GM12891 (cell line): ENCODE results near the gene GNRHR.
A peak's percentile ranks its signal among the peaks of the same experiment; 100 is the strongest.
"Not testable (repeated sequence)": the region's sequence is repeated elsewhere in the genome, so short reads cannot be mapped to it uniquely, and the experiment has no call there.

ENCODE experiments used
- DNase-seq: peaks from one replicate; pipeline ENCODE4 v3.0.0; 2011; ENCODE audit warnings: low spot score; ENCODE audit not compliant: insufficient read length
- FAIRE-seq: peaks from 2 replicates; lab custom pipeline; 2011; peaks lifted over from hg19 to GRCh38; lab: Jason Lieb, UNC
- PAX5 ChIP-seq: IDR thresholded peaks from 2 replicates; pipeline ENCODE4 v1.6.1; 2011; ENCODE audit warnings: low read length, moderate library complexity, mild to moderate bottlenecking; ENCODE audit not compliant: insufficient read depth, severe bottlenecking
- POLR2A ChIP-seq: IDR thresholded peaks from 2 replicates; pipeline ENCODE4 v1.6.1; 2011; ENCODE audit warnings: low read depth, low read length, control low read depth
- POLR2AphosphoS5 ChIP-seq: IDR thresholded peaks from 2 replicates; pipeline ENCODE4 v1.6.1; 2011; ENCODE audit warnings: low read depth, low read length, control low read depth
- POU2F2 ChIP-seq: IDR thresholded peaks from 2 replicates; pipeline ENCODE4 v1.6.1; 2011; ENCODE audit warnings: low read depth, mild to moderate bottlenecking, control low read depth, low read length, moderate library complexity
- SPI1 ChIP-seq: IDR thresholded peaks from 2 replicates; pipeline ENCODE4 v1.6.1; 2011; ENCODE audit warnings: low read depth, low read length, control low read depth
- TAF1 ChIP-seq: IDR thresholded peaks from 2 replicates; pipeline ENCODE4 v1.6.1; 2011; ENCODE audit warnings: low read depth, low read length, control low read depth

Gene GNRHR

GRCh38 chr4:67736262-67736661 lies 17.9 kb downstream of the GNRHR start:
- no peak for FAIRE-seq
- no peak for TF ChIP-seq POLR2AphosphoS5
- no peak for TF ChIP-seq PAX5
- no peak for TF ChIP-seq POU2F2
- TF ChIP-seq POLR2A, result no peak
- TF ChIP-seq SPI1, result no peak
- no peak for TF ChIP-seq TAF1

GRCh38 chr4:67735325-67735724 lies 18.9 kb downstream of the GNRHR start:
- FAIRE-seq, result no peak
- no peak for TF ChIP-seq PAX5
- no peak for TF ChIP-seq SPI1
- TF ChIP-seq POU2F2, result no peak
- TF ChIP-seq TAF1, result no peak
- no peak for TF ChIP-seq POLR2AphosphoS5
- no peak for TF ChIP-seq POLR2A
- no peak for DNase-seq

More at GRCh38 chr4:67736262-67736661, 17.9 kb downstream of the GNRHR start:
- no peak for DNase-seq

GRCh38 chr4:67730511-67730910 lies 23.7 kb downstream of the GNRHR start:
- not testable (repeated sequence) for DNase-seq, FAIRE-seq

GRCh38 chr4:67727124-67727850 lies 26.9 kb downstream of the GNRHR start:
- no peak for DNase-seq
- no peak for TF ChIP-seq TAF1
- no peak for TF ChIP-seq POU2F2
- TF ChIP-seq SPI1, result no peak
- TF ChIP-seq POLR2A, result no peak
- no peak for TF ChIP-seq PAX5
- no peak for TF ChIP-seq POLR2AphosphoS5
- peak; percentile 16 for FAIRE-seq

- DNase-seq, result no peak
- no peak for FAIRE-seq
- TF ChIP-seq POU2F2 (no peak), POLR2A (no peak), POLR2AphosphoS5 (no peak), SPI1 (no peak), PAX5 (no peak), TAF1 (no peak)
Measured at GRCh38 chr4:67725981-67726380, 28.2 kb downstream of the GNRHR start.

DNA sequence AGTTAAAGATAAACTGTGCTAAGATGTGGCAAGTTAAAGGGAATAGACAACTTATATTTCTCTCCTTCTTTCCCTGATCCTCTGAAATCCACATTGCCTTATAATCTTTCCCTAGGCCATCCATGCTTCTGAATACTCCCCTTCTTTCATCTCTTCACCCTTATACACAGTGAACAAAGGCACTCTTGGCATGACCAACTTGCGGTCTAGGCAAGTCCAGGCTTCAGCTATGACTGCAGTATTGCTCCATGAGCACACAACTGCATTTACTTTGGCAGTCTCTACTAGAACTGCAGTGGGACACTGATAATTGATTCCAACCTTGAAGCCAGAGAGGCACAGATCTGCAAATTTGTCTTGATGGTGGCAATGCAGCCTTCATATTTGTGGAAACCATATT lies 29.1 kb downstream of the GNRHR start:
- no peak for TF ChIP-seq PAX5
- no peak for TF ChIP-seq TAF1
- TF ChIP-seq POU2F2, result no peak
- TF ChIP-seq POLR2AphosphoS5, result no peak
- FAIRE-seq (no peak), DNase-seq (no peak)

DNA sequence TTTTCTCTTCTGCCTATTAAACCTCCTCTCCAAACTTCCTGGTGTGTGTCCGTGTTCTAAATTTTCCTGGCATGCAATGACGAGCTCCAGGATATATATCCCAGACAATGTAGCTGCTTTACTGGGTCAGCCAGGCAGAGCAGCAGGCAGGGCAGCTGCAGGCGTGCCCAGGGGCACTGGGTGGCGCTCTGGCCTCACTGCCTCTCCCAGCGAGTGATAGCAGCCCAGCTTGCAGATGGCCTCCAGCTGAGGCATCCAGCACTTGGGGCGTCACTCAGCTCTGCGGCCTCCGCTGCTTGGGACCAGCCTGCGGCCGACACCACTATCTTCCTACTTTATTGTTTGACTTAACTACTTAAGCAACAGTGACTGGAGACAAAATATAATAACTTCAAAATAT lies 30.2 kb downstream of the GNRHR start:
- no peak for TF ChIP-seq PAX5
- DNase-seq, result no peak
- no peak for FAIRE-seq

- no peak for TF ChIP-seq PAX5
- no peak for TF ChIP-seq POU2F2
- no peak for TF ChIP-seq SPI1
- no peak for TF ChIP-seq TAF1
- TF ChIP-seq POLR2AphosphoS5, result no peak
- no peak for TF ChIP-seq POLR2A
- DNase-seq, result no peak
- FAIRE-seq, result no peak
Measured at GRCh38 chr4:67723341-67723740, 30.8 kb downstream of the GNRHR start.

DNA sequence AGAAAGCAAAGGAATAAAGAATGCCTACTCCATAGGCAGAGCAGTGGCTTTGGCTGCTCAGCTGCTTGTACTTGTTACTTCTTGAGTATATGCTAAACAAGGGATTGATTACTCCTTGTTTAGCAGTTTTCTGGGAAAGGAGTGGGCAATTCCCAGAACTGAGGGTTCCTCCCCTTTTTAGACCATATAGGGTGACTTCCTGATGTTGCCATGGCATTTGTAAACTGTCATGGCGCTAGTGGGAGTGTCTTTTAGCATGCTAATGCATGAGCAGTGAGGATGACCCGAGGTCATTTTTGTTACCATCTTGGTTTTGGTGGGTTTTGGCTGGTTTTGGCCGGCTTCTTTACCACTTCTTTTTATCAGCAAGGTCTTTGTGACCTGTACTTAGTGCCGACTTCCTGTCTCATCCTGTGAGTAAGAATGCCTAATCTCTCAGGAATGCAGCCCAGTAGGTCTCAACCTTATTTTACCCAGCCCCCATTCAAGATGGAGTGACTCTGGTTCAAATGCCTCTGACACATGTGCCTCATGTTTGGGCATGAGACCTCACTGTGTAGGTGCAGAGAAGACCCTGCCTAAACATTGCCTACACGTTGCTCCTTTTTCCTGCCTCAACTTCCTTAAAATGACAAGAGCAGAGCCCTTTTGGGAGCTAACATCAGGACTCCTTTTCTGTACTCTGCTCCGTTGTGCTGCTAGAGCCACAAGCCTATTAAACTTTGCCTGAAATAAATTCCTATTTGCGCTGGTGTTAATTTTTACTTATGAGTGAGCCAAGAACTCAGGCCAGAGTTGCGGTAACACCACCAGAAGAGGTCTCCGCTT lies 32.2 kb downstream of the GNRHR start:
- DNase-seq (no peak), FAIRE-seq (no peak)
- no peak for TF ChIP-seq SPI1
- no peak for TF ChIP-seq POU2F2
- TF ChIP-seq POLR2AphosphoS5, result no peak
- TF ChIP-seq TAF1, result no peak
- TF ChIP-seq POLR2A, result no peak
- no peak for TF ChIP-seq PAX5

DNA sequence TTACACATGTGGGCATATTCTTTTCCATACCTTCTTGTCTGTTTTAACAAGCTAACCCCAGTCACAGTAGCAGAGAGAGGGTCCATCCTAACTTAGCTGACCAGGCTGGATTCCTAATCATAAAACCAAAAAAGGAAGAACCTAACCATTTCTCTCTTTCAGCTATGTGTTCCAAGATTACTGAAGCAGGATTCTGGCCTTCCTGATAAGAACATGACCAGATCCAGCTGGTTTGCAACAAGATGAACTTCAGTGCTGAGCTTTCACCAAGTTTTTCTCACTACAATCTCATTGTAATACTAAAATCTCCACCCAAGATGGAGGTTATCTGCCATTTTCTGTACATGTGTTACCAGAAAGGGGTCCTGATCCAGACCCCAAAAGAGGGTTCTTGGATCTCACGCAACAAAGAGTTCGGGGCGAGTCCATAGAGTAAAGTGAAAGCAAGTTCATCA lies 32.8 kb downstream of the GNRHR start:
- FAIRE-seq, result no peak
- DNase-seq, result no peak

More for the DNA sequence above, 32.8 kb downstream of the GNRHR start:
- no peak for TF ChIP-seq POLR2A
- no peak for TF ChIP-seq PAX5
- no peak for TF ChIP-seq SPI1
